A549 (cell line): ENCODE data around the gene CNTNAP5. TPM values are rescaled to one million over a fixed set of nuclear protein-coding genes. Genes with fewer than 3 reads are reported as not detected.

Experiments used
- ATAC-seq, 2 experiments: fragments of 200-7000 bp in 1 of 2; fragments of >200 bp in 1 of 2; cut with Nextera tagmentation in 1 of 2; cut with Tn5 transposase in 1 of 2; 3 replicates each; pipeline versions ENCODE4 v1.8.0 to v1.9.1; 2018 to 2020; ENCODE audit warnings: mild to moderate bottlenecking in 1 of 2, moderate library complexity in 1 of 2
- CTCF ChIA-PET: fragments of 300-600 bp; sonication (Branson Sonifier 250); formaldehyde crosslinking; extraction: SDS; loops from one replicate; lab custom pipeline; 2021; ENCODE audit warnings: antibody characterized with exemption, inconsistent platforms; lab: Yijun Ruan, JAX
- POLR2A ChIA-PET: fragments of 350-600 bp; formaldehyde crosslinking; extraction: SDS; loops from one replicate; lab custom pipeline; 2021; ENCODE audit warnings: antibody characterized with exemption, inconsistent platforms; lab: Yijun Ruan, JAX
- DNase-seq, 2 experiments: peaks; one replicate each; pipeline versions ENCODE4 v3.0.0 to v3.0.0-alpha.2; 2011 to 2016; ENCODE audit warnings: low read depth in 1 of 2, low spot score in 1 of 2
- FAIRE-seq: peaks from 2 replicates; lab custom pipeline; 2011; peaks lifted over from hg19 to GRCh38; lab: Jason Lieb, UNC
- H3K27ac ChIP-seq, 2 experiments: fragments of >200 bp; sonication (Bioruptor Twin); formaldehyde crosslinking; 3 replicates each; pipeline ENCODE4 v1.5.1; 2016 to 2017
- H3K4me1 ChIP-seq: fragments of >200 bp; sonication (Bioruptor Twin); formaldehyde crosslinking; 3 replicates; pipeline ENCODE4 v1.6.1; 2016
- H3K4me2 ChIP-seq: fragments of >200 bp; sonication (Bioruptor Twin); formaldehyde crosslinking; 3 replicates; pipeline ENCODE4 v1.6.1; 2016
- H3K4me3 ChIP-seq: fragments of >200 bp; sonication (Bioruptor Twin); formaldehyde crosslinking; 3 replicates; pipeline ENCODE4 v1.5.1; 2016
- H3K9me3 ChIP-seq: fragments of >200 bp; sonication (Bioruptor Twin); formaldehyde crosslinking; 3 replicates; pipeline ENCODE4 v1.6.1; 2016
- BHLHE40 ChIP-seq: IDR thresholded peaks from 2 replicates; pipeline ENCODE4 v1.6.1; 2012; ENCODE audit warnings: low read depth, low read length, inconsistent platforms
- CEBPB ChIP-seq, 2 experiments: fragments of >200 bp in 1 of 2; sonication (Bioruptor Twin) in 1 of 2; formaldehyde crosslinking in 1 of 2; IDR thresholded peaks; 2 replicates each; pipeline ENCODE4 v1.6.1; 2012 to 2016
- CHD2 ChIP-seq: fragments of 150-350 bp; IDR thresholded peaks from 2 replicates; pipeline ENCODE4 v1.6.1; 2014; ENCODE audit warnings: low read length; ENCODE audit not compliant: partially characterized antibody
- EHMT2 ChIP-seq: fragments of 200-600 bp; sonication (generic); IDR thresholded peaks from 2 replicates; pipeline ENCODE4 v1.6.1; 2016; ENCODE audit warnings: antibody characterized with exemption, low read depth, mild to moderate bottlenecking, moderate library complexity
- ESRRA ChIP-seq: fragments of 150-350 bp; IDR thresholded peaks from 2 replicates; pipeline ENCODE4 v1.6.1; 2014; ENCODE audit warnings: mild to moderate bottlenecking, low read length, borderline replicate concordance
- FOSL2 ChIP-seq, 2 experiments: fragments of 450-650 bp in 1 of 2; fragments of >200 bp in 1 of 2; sonication (Bioruptor Twin) in 1 of 2; formaldehyde crosslinking; IDR thresholded peaks; 2 replicates each; pipeline versions ENCODE4 v1.5.0 to v1.6.1; 2016 to 2020; ENCODE audit warnings: mild to moderate bottlenecking in 1 of 2, moderate library complexity in 1 of 2
- FOXS1 ChIP-seq: fragments of 250-450 bp; sonication (Bioruptor Pico); IDR thresholded peaks from 2 replicates; pipeline ENCODE4 v1.5.0; 2020; ENCODE audit warnings: mild to moderate bottlenecking, moderate library complexity
- HOXB13 ChIP-seq: fragments of 250-450 bp; sonication (Bioruptor Pico); IDR thresholded peaks from 2 replicates; pipeline ENCODE4 v1.5.0; 2020; ENCODE audit warnings: low read depth, mild to moderate bottlenecking, moderate library complexity
- HOXB5 ChIP-seq: fragments of 250-450 bp; sonication (Bioruptor Pico); IDR thresholded peaks from 2 replicates; pipeline ENCODE4 v1.5.0; 2020; ENCODE audit warnings: mild to moderate bottlenecking, moderate library complexity
- JUN ChIP-seq, 2 experiments: fragments of >200 bp; sonication (Bioruptor Twin); formaldehyde crosslinking; IDR thresholded peaks; 2 replicates in 1 of 2; 3 replicates in 1 of 2; pipeline ENCODE4 v1.6.1; 2016 to 2017
- KDM5A ChIP-seq: fragments of 200-600 bp; sonication (generic); IDR thresholded peaks from 2 replicates; pipeline ENCODE4 v1.6.1; 2016; ENCODE audit warnings: antibody characterized with exemption, mild to moderate bottlenecking
- MAZ ChIP-seq: fragments of 150-350 bp; IDR thresholded peaks from 2 replicates; pipeline ENCODE4 v1.6.1; 2014; ENCODE audit warnings: antibody characterized with exemption, low read depth, low read length, borderline replicate concordance
- MYC ChIP-seq: IDR thresholded peaks from 2 replicates; pipeline ENCODE4 v1.6.1; 2012; ENCODE audit warnings: mild to moderate bottlenecking, inconsistent platforms, low read length, improper control_type of control experiment, borderline replicate concordance
- NFE2L2 ChIP-seq: fragments of 150-350 bp; conservative IDR thresholded peaks from 2 replicates; pipeline ENCODE4 v1.6.1; 2014; ENCODE audit warnings: low read length
- PHF8 ChIP-seq: fragments of 200-600 bp; sonication (generic); IDR thresholded peaks from 2 replicates; pipeline ENCODE4 v1.6.1; 2016; ENCODE audit warnings: low read depth, mild to moderate bottlenecking, antibody characterized with exemption, moderate library complexity, borderline replicate concordance
- POLR2AphosphoS2 ChIP-seq: conservative IDR thresholded peaks from 2 replicates; pipeline ENCODE4 v1.6.1; 2012; ENCODE audit warnings: low read length, improper control_type of control experiment, inconsistent platforms
- RAD21 ChIP-seq, 2 experiments: fragments of >200 bp in 1 of 2; sonication (Bioruptor Twin) in 1 of 2; formaldehyde crosslinking in 1 of 2; IDR thresholded peaks in 1 of 2; conservative IDR thresholded peaks in 1 of 2; 2 replicates in 1 of 2; 3 replicates in 1 of 2; pipeline ENCODE4 v1.6.1; 2012 to 2018; ENCODE audit warnings: inconsistent platforms in 1 of 2
- RFX5 ChIP-seq: fragments of 450-650 bp; IDR thresholded peaks from 2 replicates; pipeline ENCODE4 v1.7.1; 2014; ENCODE audit warnings: antibody characterized with exemption, mild to moderate bottlenecking, moderate library complexity
- RNF2 ChIP-seq: fragments of 200-600 bp; sonication (generic); IDR thresholded peaks from 2 replicates; pipeline ENCODE4 v1.6.1; 2016; ENCODE audit warnings: low read depth, mild to moderate bottlenecking, antibody characterized with exemption, moderate library complexity, borderline replicate concordance
- SMC3 ChIP-seq: fragments of >200 bp; sonication (Bioruptor Twin); formaldehyde crosslinking; IDR thresholded peaks from 3 replicates; pipeline ENCODE4 v1.6.1; 2018; ENCODE audit warnings: inconsistent platforms
- TFCP2L1 ChIP-seq: fragments of 250-450 bp; sonication (Bioruptor Pico); IDR thresholded peaks from 2 replicates; pipeline ENCODE4 v1.5.0; 2021; ENCODE audit warnings: mild to moderate bottlenecking
- ZFP36 ChIP-seq: fragments of 450-650 bp; IDR thresholded peaks from 2 replicates; pipeline ENCODE4 v1.6.1; 2014; ENCODE audit warnings: borderline replicate concordance; ENCODE audit not compliant: partially characterized antibody
- WGBS: methylation state at CpG from one replicate; pipeline ENCODE4 v1.1.6; 2017; ENCODE audit errors: missing lambda C conversion rate; 5-methylcytosine and 5-hydroxymethylcytosine counted together
- polyA plus RNA-seq, 4 experiments: library from polyadenylated mRNA; depleted of rRNA in 3 of 4; stranded (reverse); fragments of >200 nt; fragmentation: RNase III in 1 of 4; extraction: RNeasy Plus Mini Kit Qiagen cat#74134 plus additional on column Dnase treatment in 1 of 4; gene quantifications; 2 replicates in 3 of 4; 3 replicates in 1 of 4; pipeline ENCODE4 v1.2.3, GENCODE V29; 2011 to 2017
- TF ChIP-seq, protein P1 (sequence below): fragments of 200-600 bp; sonication (generic); IDR thresholded peaks from 2 replicates; pipeline ENCODE4 v1.6.1; 2016; ENCODE audit warnings: antibody characterized with exemption, mild to moderate bottlenecking, moderate library complexity

Gene CNTNAP5
- polyA plus RNA-seq, 2 of the 4 experiments (the other 2 are of a cell fraction), result not detected

DNA sequence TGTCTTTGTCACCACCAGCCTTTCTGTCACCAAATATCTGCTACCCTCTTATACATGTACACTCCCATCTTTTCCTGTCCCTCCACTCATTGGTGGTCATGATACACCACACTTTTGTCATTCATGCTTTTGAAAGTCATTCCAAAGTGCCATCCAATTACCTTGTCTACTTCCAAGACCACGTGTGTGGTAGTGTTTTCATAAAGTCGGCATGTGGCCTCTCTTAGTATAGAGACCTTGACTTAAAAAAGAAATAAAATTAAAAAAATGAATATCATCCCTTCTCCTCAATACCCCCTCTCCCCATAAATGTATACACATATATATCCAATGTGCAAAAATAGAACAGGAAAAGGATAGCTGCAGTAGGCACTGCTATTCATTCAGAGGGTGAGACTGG, 271.4 kb downstream of the CNTNAP5 start:
- CTCF ChIA-PET, result no interaction called here

DNA sequence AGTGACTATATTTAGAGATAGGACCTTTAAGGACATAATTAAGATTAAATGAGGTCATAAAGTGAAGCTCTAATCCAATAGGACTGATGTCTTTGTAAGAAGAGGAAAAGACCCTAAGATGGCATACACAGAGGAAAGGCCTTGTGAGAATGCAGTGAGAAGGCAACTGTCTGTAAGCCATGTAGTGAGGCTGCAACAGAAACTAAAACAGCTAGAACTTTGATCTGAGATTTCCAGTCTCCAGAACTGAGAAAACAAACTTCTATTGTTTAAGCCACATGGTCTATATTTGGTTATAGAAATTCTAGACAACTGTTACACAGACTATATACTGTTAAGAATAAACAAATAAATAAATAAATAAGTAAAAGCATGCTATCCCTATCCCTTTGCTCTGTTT, 276.8 kb downstream of the CNTNAP5 start:
- FAIRE-seq (no peak), DNase-seq (no peak), ATAC-seq (no peak)
- H3K9me3 ChIP-seq, result no peaks in the 10 kb centered on the region
- no peak overlapping the region for H3K4me3 ChIP-seq
- TF ChIP-seq CHD2, result no peak
- TF ChIP-seq CEBPB (IDR thresholded peaks at IDR 0.05), result no peak
- no peak for TF ChIP-seq NFE2L2
- TF ChIP-seq HOXB13 (CRISPR knock-in tag), result no peak
- TF ChIP-seq MYC, result no peak
- no peak for TF ChIP-seq TFCP2L1
- TF ChIP-seq PHF8, result no peak
- TF ChIP-seq POLR2AphosphoS2, result no peak
- CTCF ChIA-PET, result no interaction called here
- no peak overlapping the region for H3K27ac ChIP-seq
- no peaks in the 10 kb centered on the region for H3K4me1 ChIP-seq
- H3K4me2 ChIP-seq, result no peak overlapping the region
- POLR2A ChIA-PET, result no interaction called here

More for the DNA sequence above, 271.4 kb downstream of the CNTNAP5 start:
- POLR2A ChIA-PET, result no interaction called here
- Histone ChIP-seq H3K4me1 (no peaks in the 10 kb centered on the region), H3K4me2 (no peak overlapping the region), H3K27ac (no peak overlapping the region), H3K9me3 (no peaks in the 10 kb centered on the region), H3K4me3 (no peak overlapping the region)
- no peak for ATAC-seq
- FAIRE-seq, result no peak
- DNase-seq, result no peak
- TF ChIP-seq BHLHE40 (no peak), RNF2 (no peak), HOXB5 (CRISPR knock-in tag) (no peak), KDM5A (no peak), RFX5 (no peak), MAZ (no peak), HOXB13 (CRISPR knock-in tag) (no peak), ZFP36 (no peak), RAD21 (conservative IDR thresholded peaks at IDR 0.05 in 1 of 2, IDR thresholded peaks at IDR 0.05 in 1 of 2) (no peak)
- whole genome bisulfite sequencing, result 0% methylated on average over 2 of the region's 2 CpGs

DNA sequence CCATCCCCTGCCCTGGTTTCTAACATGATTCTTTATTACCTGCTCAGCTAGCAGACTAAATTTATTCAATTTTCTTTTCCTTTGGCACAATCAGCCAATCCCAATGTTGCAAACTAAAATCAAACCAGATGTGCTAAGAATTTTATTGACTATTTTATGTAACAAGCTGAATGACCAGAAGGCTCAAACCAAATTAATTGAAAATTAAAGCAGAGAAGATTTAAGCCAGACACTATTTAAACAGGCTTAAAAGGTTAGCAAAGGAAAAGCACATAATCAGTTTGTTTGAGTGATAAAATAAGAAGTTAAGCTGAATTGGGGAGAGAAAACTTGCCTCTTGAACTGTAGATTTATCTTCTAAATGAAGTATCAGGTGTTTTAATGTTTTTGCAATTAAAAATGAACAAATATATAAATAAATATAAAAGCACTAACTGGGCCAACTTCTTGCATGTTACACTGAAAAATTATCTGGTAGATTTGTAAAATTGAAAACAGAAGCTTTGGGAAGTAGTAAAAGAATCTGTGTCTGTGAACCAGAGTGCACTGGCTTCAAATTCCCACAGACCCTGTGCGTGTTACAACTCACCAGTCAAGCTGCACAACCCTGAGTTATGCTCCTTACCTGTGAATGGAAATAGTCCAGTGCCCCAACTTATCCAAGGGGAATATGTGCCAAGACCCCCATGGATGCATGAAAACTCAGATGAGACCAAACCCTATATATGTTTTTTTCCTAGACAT, 283.4 kb downstream of the CNTNAP5 start:
- FAIRE-seq (no peak), DNase-seq (no peak), ATAC-seq (no peak)
- POLR2A ChIA-PET, result no interaction called here
- Histone ChIP-seq H3K4me3 (no peak overlapping the region), H3K9me3 (no peaks in the 10 kb centered on the region; the same call in 2 of the 3 replicates), H3K4me2 (no peak overlapping the region), H3K27ac (no peak overlapping the region), H3K4me1 (no peaks in the 10 kb centered on the region)
- 0% methylated on average over 1 of the region's 1 CpG for WGBS
- TF ChIP-seq FOXS1 (CRISPR knock-in tag) (no peak), RFX5 (no peak), FOSL2 (IDR thresholded peaks at IDR 0.05) (no peak), FOSL2 (CRISPR knock-in tag; IDR thresholded peaks at IDR 0.05) (no peak), BHLHE40 (no peak), EHMT2 (no peak), SMC3 (no peak), JUN (IDR thresholded peaks at IDR 0.05) (no peak), POLR2AphosphoS2 (no peak), ESRRA (no peak), TFCP2L1 (no peak)
- TF ChIP-seq, protein P1, sequence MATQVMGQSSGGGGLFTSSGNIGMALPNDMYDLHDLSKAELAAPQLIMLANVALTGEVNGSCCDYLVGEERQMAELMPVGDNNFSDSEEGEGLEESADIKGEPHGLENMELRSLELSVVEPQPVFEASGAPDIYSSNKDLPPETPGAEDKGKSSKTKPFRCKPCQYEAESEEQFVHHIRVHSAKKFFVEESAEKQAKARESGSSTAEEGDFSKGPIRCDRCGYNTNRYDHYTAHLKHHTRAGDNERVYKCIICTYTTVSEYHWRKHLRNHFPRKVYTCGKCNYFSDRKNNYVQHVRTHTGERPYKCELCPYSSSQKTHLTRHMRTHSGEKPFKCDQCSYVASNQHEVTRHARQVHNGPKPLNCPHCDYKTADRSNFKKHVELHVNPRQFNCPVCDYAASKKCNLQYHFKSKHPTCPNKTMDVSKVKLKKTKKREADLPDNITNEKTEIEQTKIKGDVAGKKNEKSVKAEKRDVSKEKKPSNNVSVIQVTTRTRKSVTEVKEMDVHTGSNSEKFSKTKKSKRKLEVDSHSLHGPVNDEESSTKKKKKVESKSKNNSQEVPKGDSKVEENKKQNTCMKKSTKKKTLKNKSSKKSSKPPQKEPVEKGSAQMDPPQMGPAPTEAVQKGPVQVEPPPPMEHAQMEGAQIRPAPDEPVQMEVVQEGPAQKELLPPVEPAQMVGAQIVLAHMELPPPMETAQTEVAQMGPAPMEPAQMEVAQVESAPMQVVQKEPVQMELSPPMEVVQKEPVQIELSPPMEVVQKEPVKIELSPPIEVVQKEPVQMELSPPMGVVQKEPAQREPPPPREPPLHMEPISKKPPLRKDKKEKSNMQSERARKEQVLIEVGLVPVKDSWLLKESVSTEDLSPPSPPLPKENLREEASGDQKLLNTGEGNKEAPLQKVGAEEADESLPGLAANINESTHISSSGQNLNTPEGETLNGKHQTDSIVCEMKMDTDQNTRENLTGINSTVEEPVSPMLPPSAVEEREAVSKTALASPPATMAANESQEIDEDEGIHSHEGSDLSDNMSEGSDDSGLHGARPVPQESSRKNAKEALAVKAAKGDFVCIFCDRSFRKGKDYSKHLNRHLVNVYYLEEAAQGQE, result no peak
- CTCF ChIA-PET, result no interaction called here
